HG02610 (cell line): ENCODE measurements around the gene LRRC3.

ENCODE experiments used
- ATAC-seq: cut with Tn5 transposase; IDR thresholded peaks from one replicate; pipeline ENCODE4 v1.9.1; 2021; ENCODE audit warnings: mild to moderate bottlenecking, moderate library complexity; ENCODE audit not compliant: unreplicated experiment

The LRRC3 gene

GRCh38 chr21:44456214-44456914 lies 1.1 kb downstream of the LRRC3 start:
- ATAC-seq = no peak

GRCh38 chr21:44456915-44457736 lies 1.8 kb downstream of the LRRC3 start:
- ATAC-seq = no peak

- ATAC-seq = no peak
These were observed 3.8 kb downstream of the LRRC3 start for GRCh38 chr21:44458971-44459711.

GRCh38 chr21:44459712-44460440 lies 4.6 kb downstream of the LRRC3 start:
- ATAC-seq = no peak

- no peak for ATAC-seq
These were observed 5.1 kb downstream of the LRRC3 start for GRCh38 chr21:44460441-44460755.

- no peak for ATAC-seq
These were observed 5.7 kb downstream of the LRRC3 start for GRCh38 chr21:44461005-44461404.

GRCh38 chr21:44461464-44462001 lies 6.2 kb downstream of the LRRC3 start:
- no peak for ATAC-seq

- ATAC-seq = no peak
These were observed 7.0 kb downstream of the LRRC3 start for GRCh38 chr21:44462086-44462833.

GRCh38 chr21:44462834-44463200 lies 7.5 kb downstream of the LRRC3 start:
- ATAC-seq = no peak

GRCh38 chr21:44463724-44464123 lies 8.4 kb downstream of the LRRC3 start:
- no peak for ATAC-seq

- no peak for ATAC-seq
These were observed 9.0 kb downstream of the LRRC3 start for GRCh38 chr21:44464351-44464750.

- no peak for ATAC-seq
These were observed 11.1 kb downstream of the LRRC3 start for GRCh38 chr21:44466351-44466954.

GRCh38 chr21:44466996-44467858 lies 11.9 kb downstream of the LRRC3 start:
- ATAC-seq = no peak

- ATAC-seq = no peak
These were observed 12.5 kb downstream of the LRRC3 start for GRCh38 chr21:44467859-44468195.

- ATAC-seq = no peak
These were observed 16.0 kb downstream of the LRRC3 start for GRCh38 chr21:44471341-44471740.

- no peak for ATAC-seq
These were observed 16.7 kb downstream of the LRRC3 start for GRCh38 chr21:44471996-44472395.

- no peak for ATAC-seq
These were observed 18.7 kb downstream of the LRRC3 start for GRCh38 chr21:44473915-44474555.

GRCh38 chr21:44475266-44475845 lies 20.0 kb downstream of the LRRC3 start:
- no peak for ATAC-seq
